ENCODE results near the gene RAP1A.

DNA sequence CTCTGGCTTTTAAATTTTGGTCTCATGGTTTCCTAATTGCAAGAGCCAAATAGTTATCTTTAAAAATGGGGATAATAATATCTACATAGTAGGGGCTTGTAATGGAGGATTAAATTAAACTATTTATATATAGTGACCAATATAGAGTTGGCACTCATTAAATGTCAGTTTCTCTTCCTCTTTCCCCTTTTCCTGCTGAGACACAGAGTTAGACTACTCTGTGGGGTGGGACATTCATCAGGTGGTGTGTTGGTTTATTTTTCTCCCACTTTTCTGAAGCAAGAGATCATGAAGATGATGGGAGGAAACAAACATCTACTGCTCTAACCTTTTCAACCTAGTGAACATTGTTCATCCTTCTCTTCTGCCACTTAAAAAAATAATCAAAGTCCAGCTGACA is 17.3 kb upstream of the RAP1A start:
- TF ChIP-seq, protein P1, sequence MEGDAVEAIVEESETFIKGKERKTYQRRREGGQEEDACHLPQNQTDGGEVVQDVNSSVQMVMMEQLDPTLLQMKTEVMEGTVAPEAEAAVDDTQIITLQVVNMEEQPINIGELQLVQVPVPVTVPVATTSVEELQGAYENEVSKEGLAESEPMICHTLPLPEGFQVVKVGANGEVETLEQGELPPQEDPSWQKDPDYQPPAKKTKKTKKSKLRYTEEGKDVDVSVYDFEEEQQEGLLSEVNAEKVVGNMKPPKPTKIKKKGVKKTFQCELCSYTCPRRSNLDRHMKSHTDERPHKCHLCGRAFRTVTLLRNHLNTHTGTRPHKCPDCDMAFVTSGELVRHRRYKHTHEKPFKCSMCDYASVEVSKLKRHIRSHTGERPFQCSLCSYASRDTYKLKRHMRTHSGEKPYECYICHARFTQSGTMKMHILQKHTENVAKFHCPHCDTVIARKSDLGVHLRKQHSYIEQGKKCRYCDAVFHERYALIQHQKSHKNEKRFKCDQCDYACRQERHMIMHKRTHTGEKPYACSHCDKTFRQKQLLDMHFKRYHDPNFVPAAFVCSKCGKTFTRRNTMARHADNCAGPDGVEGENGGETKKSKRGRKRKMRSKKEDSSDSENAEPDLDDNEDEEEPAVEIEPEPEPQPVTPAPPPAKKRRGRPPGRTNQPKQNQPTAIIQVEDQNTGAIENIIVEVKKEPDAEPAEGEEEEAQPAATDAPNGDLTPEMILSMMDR (optimal IDR thresholded peaks at IDR 0.05 in 1 of 3, IDR thresholded peaks at IDR 0.05 in 1 of 3, conservative IDR thresholded peaks at IDR 0.05 in 1 of 3; ENCODE audit: extremely low read depth in 1 of 3, insufficient read depth in 2 of 3, low read length in 3 of 3): no peak
- no peak for TF ChIP-seq EZH2 (IDR thresholded peaks at IDR 0.05; ENCODE audit: low read length)
